K562 (cell line): ENCODE data around the gene FDPS. TPM values are rescaled to one million over a fixed set of nuclear protein-coding genes. Genes with fewer than 3 reads are reported as not detected.
A peak's percentile ranks its signal among the peaks of the same experiment; 100 is the strongest.

Source experiments
- ATAC-seq: fragments of 200-7000 bp; cut with Tn5 transposase; 3 replicates; pipeline ENCODE4 v1.9.1; 2020; ENCODE audit warnings: moderate library complexity
- BruUV-seq: library from RNA; stranded (reverse); fragments of 400-500 nt; replicated peaks from 2 replicates; lab custom pipeline; 2021; lab: Mats Ljungman, UMichigan
- CTCF ChIA-PET: fragments of 300-600 bp; formaldehyde crosslinking; extraction: SDS; loops from one replicate; lab custom pipeline; 2021; ENCODE audit warnings: low intra/inter-chr PET ratio; lab: Yijun Ruan, JAX
- POLR2A ChIA-PET: fragments of 300-600, 350-650 bp; sonication (Branson Sonifier 250); formaldehyde crosslinking; extraction: SDS; loops from one replicate; lab custom pipeline; 2021; ENCODE audit warnings: antibody characterized with exemption, inconsistent platforms; lab: Yijun Ruan, JAX
- DNase-seq, 4 experiments: peaks; one replicate each; pipeline versions ENCODE4 v3.0.0 to v3.0.0-alpha.2; 2011 to 2018; ENCODE audit warnings: low spot score in 3 of 4, mixed read lengths in 3 of 4; ENCODE audit errors: extremely low read depth in 1 of 4
- FAIRE-seq: peaks from 2 replicates; lab custom pipeline; 2011; peaks lifted over from hg19 to GRCh38; lab: Jason Lieb, UNC
- H2AFZ ChIP-seq: 2 replicates; pipeline ENCODE4 v1.6.0; 2011; ENCODE audit warnings: low read depth, low read length, control low read depth, inconsistent platforms
- H3K27ac ChIP-seq: fragments of 200-600 bp; 3 replicates; pipeline ENCODE4 v1.8.0; 2011; ENCODE audit warnings: low read depth, mild to moderate bottlenecking, control low read depth, inconsistent platforms, low read length, moderate library complexity, mixed read lengths; ENCODE audit errors: extremely low read depth
- H3K27me3 ChIP-seq, 2 experiments: fragments of 300-600 bp in 1 of 2; 2 replicates in 1 of 2; 3 replicates in 1 of 2; pipeline versions ENCODE4 v1.6.0 to v1.8.0; 2011; ENCODE audit warnings: inconsistent platforms in 2 of 2, low read length in 2 of 2, mild to moderate bottlenecking in 1 of 2, mixed read lengths in 1 of 2, moderate library complexity in 1 of 2; ENCODE audit not compliant: control insufficient read depth in 2 of 2, insufficient read depth in 2 of 2
- H3K36me3 ChIP-seq: fragments of 300-600 bp; 3 replicates; pipeline ENCODE4 v1.8.0; 2011; ENCODE audit warnings: mild to moderate bottlenecking, low read length, inconsistent platforms; ENCODE audit not compliant: control insufficient read depth, insufficient read depth
- H3K4me1 ChIP-seq, 2 experiments: fragments of 200-600 bp in 1 of 2; replicated peaks in 1 of 2; 2 replicates in 1 of 2; 3 replicates in 1 of 2; pipeline versions ENCODE4 v1.5.1 to v1.8.0; 2011; ENCODE audit warnings: inconsistent platforms in 2 of 2, low read length in 2 of 2, mild to moderate bottlenecking in 1 of 2, mixed read lengths in 1 of 2, moderate library complexity in 1 of 2; ENCODE audit not compliant: control insufficient read depth in 2 of 2, insufficient read depth in 2 of 2
- H3K4me2 ChIP-seq: 2 replicates; pipeline ENCODE4 v1.6.1; 2011; ENCODE audit warnings: low read length, control low read depth, inconsistent platforms, mixed read lengths; ENCODE audit not compliant: insufficient read depth
- H3K4me3 ChIP-seq: fragments of 200-600 bp; sonication (generic), shearing (Covaris generic); 2 replicates; pipeline ENCODE4 v1.5.1; 2016; ENCODE audit warnings: control low read depth, inconsistent platforms
- H3K79me2 ChIP-seq: fragments of 200-600 bp; 3 replicates; pipeline ENCODE4 v1.8.0; 2011; ENCODE audit warnings: low read length, inconsistent platforms; ENCODE audit not compliant: control insufficient read depth, insufficient read depth
- H3K9ac ChIP-seq, 2 experiments: 2 replicates each; pipeline versions ENCODE4 v1.6.0 to v1.6.1; 2011; ENCODE audit warnings: low read depth in 2 of 2, low read length in 2 of 2, control low read depth in 1 of 2, inconsistent platforms in 1 of 2, mild to moderate bottlenecking in 1 of 2, mixed read lengths in 1 of 2; ENCODE audit not compliant: insufficient read depth in 1 of 2
- H3K9me1 ChIP-seq: one replicate; pipeline ENCODE4 v1.6.0; 2011; ENCODE audit warnings: inconsistent platforms, mild to moderate bottlenecking, low read length, moderate library complexity; ENCODE audit not compliant: control insufficient read depth, insufficient read depth
- H3K9me3 ChIP-seq: replicated peaks from 2 replicates; pipeline ENCODE4 v1.5.1; 2011; ENCODE audit warnings: low read depth, low read length, inconsistent platforms; ENCODE audit not compliant: control insufficient read depth, insufficient read depth
- H4K20me1 ChIP-seq: replicated peaks from 2 replicates; pipeline ENCODE4 v1.6.1; 2011; ENCODE audit warnings: low read length, inconsistent platforms, mixed read lengths; ENCODE audit not compliant: control insufficient read depth, insufficient read depth
- BCL6 ChIP-seq: fragments of 250-450 bp; sonication (Bioruptor Pico); IDR thresholded peaks from 2 replicates; pipeline ENCODE4 v1.4.0; 2020
- CHD1 ChIP-seq: fragments of 200-600 bp; sonication (generic); IDR thresholded peaks from one replicate; pipeline ENCODE4 v1.6.1; 2012; ENCODE audit warnings: mild to moderate bottlenecking, moderate library complexity, low read length, inconsistent platforms
- EGR1 ChIP-seq: fragments of 450-650 bp; conservative IDR thresholded peaks from 2 replicates; pipeline ENCODE4 v1.6.1; 2017; ENCODE audit warnings: mild to moderate bottlenecking
- FIP1L1 ChIP-seq: fragments of 200-400 bp; formaldehyde crosslinking; IDR thresholded peaks from 2 replicates; pipeline ENCODE4 v1.6.1; 2018; ENCODE audit warnings: mild to moderate bottlenecking, low read depth, low read length; ENCODE audit not compliant: poor library complexity, severe bottlenecking
- HMBOX1 ChIP-seq: sonication (generic); IDR thresholded peaks from 2 replicates; pipeline ENCODE4 v1.6.1; 2016
- PHB2 ChIP-seq: fragments of 450-650 bp; IDR thresholded peaks from 2 replicates; pipeline ENCODE4 v1.6.1; 2017; ENCODE audit warnings: low read depth
- POLR2AphosphoS5 ChIP-seq: IDR thresholded peaks from 2 replicates; pipeline ENCODE4 v1.6.1; 2011; ENCODE audit warnings: mild to moderate bottlenecking, low read depth, low read length, moderate library complexity; ENCODE audit not compliant: control insufficient read depth, insufficient read depth
- POLR2G ChIP-seq: fragments of 200-400 bp; formaldehyde crosslinking; IDR thresholded peaks from 2 replicates; pipeline ENCODE4 v1.6.1; 2017; ENCODE audit warnings: low read depth, mild to moderate bottlenecking, antibody characterized with exemption, low read length, moderate library complexity
- SAP30 ChIP-seq: fragments of 200-600 bp; sonication (generic); IDR thresholded peaks from 2 replicates; pipeline ENCODE4 v1.6.1; 2012; ENCODE audit warnings: borderline replicate concordance, low read depth, mild to moderate bottlenecking, moderate library complexity, low read length, control low read depth, inconsistent platforms; ENCODE audit not compliant: insufficient read depth, poor library complexity, severe bottlenecking
- TAF1 ChIP-seq: IDR thresholded peaks from 2 replicates; pipeline ENCODE4 v1.6.1; 2011; ENCODE audit warnings: mild to moderate bottlenecking, low read length, moderate library complexity; ENCODE audit not compliant: insufficient read depth, control insufficient read depth, severe bottlenecking; ENCODE audit errors: extremely low read depth
- TEAD4 ChIP-seq, 2 experiments: sonication (generic) in 1 of 2; formaldehyde crosslinking in 1 of 2; IDR thresholded peaks; 2 replicates each; pipeline versions ENCODE4 v1.6.1 to v1.8.0; 2012 to 2022; ENCODE audit warnings: borderline replicate concordance in 1 of 2, inconsistent platforms in 1 of 2, low read length in 1 of 2, mild to moderate bottlenecking in 1 of 2, missing genetic modification reagents in 1 of 2
- VEZF1 ChIP-seq: fragments of 200-800 bp; sonication (Bioruptor generic); IDR thresholded peaks from 2 replicates; pipeline ENCODE4 v1.6.1; 2017; ENCODE audit warnings: missing genetic modification characterization, missing compliant biosample characterization
- YY1 ChIP-seq, 3 experiments: IDR thresholded peaks; 2 replicates each; pipeline ENCODE4 v1.6.1; 2011; ENCODE audit warnings: low read length in 2 of 3, mild to moderate bottlenecking in 2 of 3, moderate library complexity in 2 of 3, borderline replicate concordance in 1 of 3, control low read depth in 1 of 3, low read depth in 1 of 3; ENCODE audit not compliant: insufficient read depth in 3 of 3, insufficient replicate concordance in 2 of 3, control insufficient read depth in 1 of 3, insufficient read length in 1 of 3; ENCODE audit errors: extremely low read depth in 1 of 3
- ZBED1 ChIP-seq: IDR thresholded peaks from 2 replicates; pipeline ENCODE4 v1.6.1; 2014
- ZNF707 ChIP-seq: fragments of 250-450 bp; sonication (Bioruptor Pico); conservative IDR thresholded peaks from 2 replicates; pipeline ENCODE4 v1.8.0; 2022; ENCODE audit warnings: inconsistent platforms, mild to moderate bottlenecking, moderate library complexity
- WGBS: fragments of 100-300 bp; shearing (Covaris generic); methylation state at CpG from one replicate; pipeline ENCODE4 v1.1.6; 2016; ENCODE audit warnings: low coverage, mixed read lengths; ENCODE audit not compliant: insufficient coverage; ENCODE audit errors: missing lambda C conversion rate; 5-methylcytosine and 5-hydroxymethylcytosine counted together
- in situ Hi-C: fragments of 300-500 bp; cut with MboI; formaldehyde crosslinking; loops from 4 replicates; pipeline ENCODE4 v1.15.0; 2018; ENCODE audit warnings: inconsistent platforms, mixed read lengths
- intact Hi-C: fragments of 100-400 bp; cut with micrococcal nuclease; formaldehyde crosslinking; loops from 2 replicates; pipeline ENCODE4 v1.14.2; 2022
- polyA plus RNA-seq, 8 experiments: library from polyadenylated mRNA; depleted of rRNA in 4 of 8; stranded (reverse) in 5 of 8; unstranded in 3 of 8; fragments of >200 nt; fragmentation: Nextera tagmentation in 2 of 8; fragmentation: Illumina TruSeq in 1 of 8; extraction: Ambion mirVana in 2 of 8; extraction: Trizol in 1 of 8; gene quantifications; 2 replicates each; pipeline versions ENCODE4 v1.2.1 to v1.2.3, GENCODE V29; 2011 to 2014; ENCODE audit warnings: inconsistent platforms in 1 of 8, missing spikeins in 1 of 8
- total RNA-seq, 7 experiments: library from RNA; depleted of rRNA in 6 of 7; stranded (reverse); fragments of >200 nt in 6 of 7; fragmentation: Illumina TruSeq in 2 of 7; extraction: Trizol in 2 of 7; gene quantifications; 2 replicates each; pipeline versions ENCODE4 v1.2.1 to v1.2.3, GENCODE V29; 2011 to 2021; ENCODE audit warnings: low replicate concordance in 1 of 7

The FDPS gene
- total and polyA plus RNA-seq, 9 of the 15 experiments (the other 6 are each of a cell fraction or from before 2014, with no cell fraction given), result 247 to 884 (median 360) TPM

GRCh38 chr1:155309423-155310021, 856 bp downstream of the FDPS start:
- DNase-seq (peak; percentile 37 to 61 (median 54)), FAIRE-seq (peak; percentile 55), ATAC-seq (peak; percentile 11)
- WGBS, result 2% methylated on average over 8 of the region's 11 CpGs
- ChIA-PET POLR2A (interaction anchor here (1.1 kb wide), 1 partner anchor 11 kb away, joined by 4 read pairs; the partner anchor contains the start of gene RUSC1), CTCF (interaction anchor here (3.0 kb wide), 1 partner anchor 59 kb away, joined by 23 read pairs; no protein-coding TSS in a partner anchor)
- peaks cover 43% of the 10 kb centered on the region for H3K36me3 ChIP-seq
- no peaks in the 10 kb centered on the region for H3K27me3 ChIP-seq
- peak overlapping the region; percentile 93 for H3K27ac ChIP-seq
- H3K79me2 ChIP-seq, result peaks cover 46% of the 10 kb centered on the region
- peak overlapping the region; percentile 96 for H3K4me2 ChIP-seq
- BruUV-seq, result no TSS peak
- peaks cover 23 to 35% of the 10 kb centered on the region in 2 experiments; a peak in 4 of 5 replicates for H3K4me1 ChIP-seq
- in situ Hi-C loops (loop anchor here (25.0 kb wide), 1 partner anchor 1428 kb away; the partner anchor contains the start of genes ISG20L2, METTL25B and MRPL24), intact Hi-C loops (loop anchor here (2.0 kb wide), 1 partner anchor 13 kb away; no protein-coding TSS in a partner anchor)
- H3K9ac ChIP-seq, result peak overlapping the region; percentile 95 to 96
- no peaks in the 10 kb centered on the region for H3K9me1 ChIP-seq
- peak overlapping the region; percentile 75 for H3K4me3 ChIP-seq
- no peaks in the 10 kb centered on the region for H3K9me3 ChIP-seq
- H4K20me1 ChIP-seq, result 0 out of 2 replicates have a peak, but pooled peaks cover 2% of the 10 kb centered on the region
- H2AFZ ChIP-seq, result peak overlapping the region; percentile 50; the same call in 1 of the 2 replicates
- TF ChIP-seq SAP30 (peak; percentile 3), YY1 (IDR thresholded peaks at IDR 0.05; ENCODE audit: borderline replicate concordance in 1 of 3, control insufficient read depth in 1 of 3, extremely low read depth in 1 of 3, insufficient read depth in 3 of 3, insufficient read length in 1 of 3, insufficient replicate concordance in 2 of 3, low read depth in 1 of 3, low read length in 2 of 3) (peak in 1 of 3 experiments; percentile 79), TEAD4 (IDR thresholded peaks at IDR 0.05; ENCODE audit: low read length) (peak; percentile 73), TEAD4 (CRISPR knock-in tag; IDR thresholded peaks at IDR 0.05; ENCODE audit: borderline replicate concordance) (no peak), POLR2AphosphoS5 (peak; percentile 38), PHB2 (no peak), CHD1 (peak; percentile 77), TAF1 (peak; percentile 9), VEZF1 (peak; percentile 63), HMBOX1 (peak; percentile 50; the same call in 1 of the 2 replicates), FIP1L1 (no peak), POLR2G (peak; percentile 43), ZBED1 (no peak), EGR1 (peak; percentile 63), ZNF707 (CRISPR knock-in tag) (no peak), BCL6 (CRISPR knock-in tag) (no peak)
